Activated CD8-positive, alpha-beta memory T cell treated with anti-CD3 and anti-CD28 coated beads for 36 hours (primary cell): Measurements from ENCODE around the gene CERS6. TPM values are rescaled to one million over a fixed set of nuclear protein-coding genes. Genes with fewer than 3 reads are reported as not detected.

Source experiments
- CTCF ChIA-PET: fragments of 350-600 bp; sonication (Branson Sonifier 250); formaldehyde crosslinking; loops from one replicate; lab custom pipeline; 2021; ENCODE audit warnings: antibody characterized with exemption; lab: Charles Lee
- POLR2A ChIA-PET: fragments of 350-600 bp; sonication (Branson Sonifier 250); formaldehyde crosslinking; loops from one replicate; lab custom pipeline; 2021; ENCODE audit warnings: antibody characterized with exemption; lab: Charles Lee
- total RNA-seq, 2 experiments: library from RNA; stranded (reverse); gene quantifications; one replicate each; pipeline ENCODE4 v1.2.3, GENCODE V29; 2021

Gene CERS6
- total RNA-seq, 2 experiments from 2014 or later: 9.4 to 9.5 TPM

- ChIA-PET CTCF (no interaction called here), POLR2A (no interaction called here)
Observed at GRCh38 chr2:168700615-168701245, 244.7 kb downstream of the CERS6 start.

- CTCF ChIA-PET: no interaction called here
- POLR2A ChIA-PET: no interaction called here
Observed at GRCh38 chr2:168702579-168702978, 246.5 kb downstream of the CERS6 start.

- CTCF ChIA-PET: no interaction called here
- POLR2A ChIA-PET: no interaction called here
Observed at GRCh38 chr2:168703926-168704325, 247.9 kb downstream of the CERS6 start.

GRCh38 chr2:168705534-168706470 is 249.7 kb downstream of the CERS6 start:
- CTCF ChIA-PET: interaction anchor here (0.5 kb wide), 1 partner anchor 134 kb away, joined by 4 read pairs; no protein-coding TSS in a partner anchor

GRCh38 chr2:168706806-168707205 is 250.7 kb downstream of the CERS6 start:
- CTCF ChIA-PET: no interaction called here
- POLR2A ChIA-PET: no interaction called here

More at GRCh38 chr2:168705534-168706470, 249.7 kb downstream of the CERS6 start:
- POLR2A ChIA-PET: no interaction called here

GRCh38 chr2:168708080-168708479 is 252.0 kb downstream of the CERS6 start:
- POLR2A ChIA-PET: no interaction called here

DNA sequence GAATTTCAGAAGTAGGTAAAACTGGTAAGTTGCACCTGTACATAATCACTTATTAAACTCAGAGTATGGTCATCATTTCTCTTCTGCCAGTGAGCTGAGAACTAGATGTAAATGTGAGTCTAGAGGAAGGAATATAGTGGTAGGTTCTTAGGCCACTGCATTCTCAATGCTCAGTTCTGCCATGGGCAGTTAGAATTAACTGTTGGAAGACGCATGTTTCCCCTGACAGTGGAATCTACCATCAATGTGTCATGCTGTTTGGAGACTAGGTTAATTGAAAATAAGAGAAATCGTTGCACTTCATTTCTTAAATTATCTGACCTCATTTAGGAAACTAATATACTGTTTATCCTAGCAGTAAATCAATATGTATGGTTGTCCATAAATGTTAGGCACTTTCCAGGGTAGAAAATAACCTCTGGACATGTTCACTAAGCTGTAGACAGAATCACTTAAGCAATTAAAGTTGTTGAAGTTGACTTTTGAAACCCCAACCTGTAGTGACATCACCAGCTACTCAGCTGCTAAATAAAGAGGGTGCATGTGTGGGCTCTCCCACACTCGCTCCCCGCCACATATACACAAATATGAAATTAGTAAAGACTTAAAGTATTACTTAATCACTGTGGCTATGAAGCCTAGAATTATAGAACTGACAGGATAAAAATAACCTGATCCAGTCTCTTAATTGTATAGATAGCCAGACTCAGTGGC is 254.8 kb downstream of the CERS6 start:
- CTCF ChIA-PET: interaction anchor here (1.3 kb wide), 1 partner anchor 365 kb away, joined by 3 read pairs; no protein-coding TSS in a partner anchor
- POLR2A ChIA-PET: no interaction called here

More at GRCh38 chr2:168708080-168708479, 252.0 kb downstream of the CERS6 start:
- CTCF ChIA-PET: no interaction called here

DNA sequence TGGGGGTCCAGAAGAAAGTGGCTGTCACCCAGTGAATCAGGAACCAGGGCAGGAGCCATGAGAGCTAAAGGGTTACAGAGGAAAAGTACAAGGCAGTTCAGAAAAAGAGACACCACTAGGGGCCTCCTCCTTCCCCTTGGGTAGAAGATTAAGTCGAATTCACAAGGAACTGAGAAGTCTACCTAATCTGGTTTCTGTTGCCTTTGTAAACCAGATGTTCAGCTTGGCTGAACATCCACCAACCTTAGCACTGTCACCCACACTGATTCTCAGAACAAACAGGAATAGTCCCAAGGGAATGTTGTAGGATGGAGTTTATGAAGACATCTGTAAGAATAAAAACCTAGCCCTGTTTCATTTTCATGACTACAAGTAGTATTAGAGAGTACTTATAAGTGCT is 256.0 kb downstream of the CERS6 start:
- ChIA-PET CTCF (no interaction called here), POLR2A (no interaction called here)

GRCh38 chr2:168713325-168713724 is 257.3 kb downstream of the CERS6 start:
- CTCF ChIA-PET: interaction anchor here (0.6 kb wide), 1 partner anchor 83 kb away, joined by 3 read pairs; no protein-coding TSS in a partner anchor

GRCh38 chr2:168715849-168716248 is 259.8 kb downstream of the CERS6 start:
- POLR2A ChIA-PET: no interaction called here

More at GRCh38 chr2:168713325-168713724, 257.3 kb downstream of the CERS6 start:
- POLR2A ChIA-PET: no interaction called here

DNA sequence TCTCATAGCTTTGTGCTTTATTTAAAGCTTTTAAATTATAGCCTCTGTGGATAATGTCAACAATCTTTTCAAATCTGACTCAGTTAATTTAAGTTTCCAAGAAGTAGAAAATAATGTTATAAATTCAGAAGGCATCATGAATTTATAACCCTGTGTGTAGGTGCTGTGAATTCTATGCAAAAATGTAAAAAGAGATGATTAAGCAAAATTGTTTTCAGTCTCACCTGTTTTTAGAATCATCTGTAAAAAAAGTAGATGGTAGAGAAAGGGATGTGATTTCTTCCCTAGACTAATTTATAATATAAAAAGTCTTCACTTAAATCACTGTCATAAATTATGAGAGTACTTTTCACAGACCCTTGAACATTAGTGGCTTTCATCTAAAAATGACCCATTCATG is 260.8 kb downstream of the CERS6 start:
- ChIA-PET POLR2A (no interaction called here), CTCF (no interaction called here)

More at GRCh38 chr2:168715849-168716248, 259.8 kb downstream of the CERS6 start:
- CTCF ChIA-PET: no interaction called here

- ChIA-PET POLR2A (no interaction called here), CTCF (no interaction called here)
Observed at GRCh38 chr2:168717790-168718502, 261.9 kb downstream of the CERS6 start.

GRCh38 chr2:168718622-168719021 is 262.6 kb downstream of the CERS6 start:
- ChIA-PET CTCF (no interaction called here), POLR2A (no interaction called here)

GRCh38 chr2:168719446-168719845 is 263.4 kb downstream of the CERS6 start:
- POLR2A ChIA-PET: no interaction called here
- CTCF ChIA-PET: interaction anchor here (1.0 kb wide), 1 partner anchor 230 kb away, joined by 4 read pairs; no protein-coding TSS in a partner anchor

DNA sequence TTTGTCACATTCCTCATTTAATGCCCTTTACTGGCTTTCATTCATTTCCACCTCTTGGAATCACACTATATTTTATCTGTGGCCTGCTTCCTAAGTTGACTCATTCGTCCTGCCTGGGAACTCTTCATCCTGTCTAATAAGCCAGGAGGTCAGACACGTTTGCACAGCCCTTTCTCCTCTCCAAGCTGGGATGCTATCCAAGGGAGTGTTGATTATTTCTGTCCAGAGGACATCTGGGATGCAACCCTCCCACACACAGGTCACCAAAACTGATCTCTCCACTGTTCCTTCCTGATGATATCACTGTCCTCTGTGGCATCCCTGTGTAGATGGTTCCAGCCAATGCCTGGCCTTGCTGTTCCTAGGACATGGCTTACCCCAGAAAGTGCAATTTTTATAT is 266.5 kb downstream of the CERS6 start:
- POLR2A ChIA-PET: no interaction called here
- CTCF ChIA-PET: no interaction called here

DNA sequence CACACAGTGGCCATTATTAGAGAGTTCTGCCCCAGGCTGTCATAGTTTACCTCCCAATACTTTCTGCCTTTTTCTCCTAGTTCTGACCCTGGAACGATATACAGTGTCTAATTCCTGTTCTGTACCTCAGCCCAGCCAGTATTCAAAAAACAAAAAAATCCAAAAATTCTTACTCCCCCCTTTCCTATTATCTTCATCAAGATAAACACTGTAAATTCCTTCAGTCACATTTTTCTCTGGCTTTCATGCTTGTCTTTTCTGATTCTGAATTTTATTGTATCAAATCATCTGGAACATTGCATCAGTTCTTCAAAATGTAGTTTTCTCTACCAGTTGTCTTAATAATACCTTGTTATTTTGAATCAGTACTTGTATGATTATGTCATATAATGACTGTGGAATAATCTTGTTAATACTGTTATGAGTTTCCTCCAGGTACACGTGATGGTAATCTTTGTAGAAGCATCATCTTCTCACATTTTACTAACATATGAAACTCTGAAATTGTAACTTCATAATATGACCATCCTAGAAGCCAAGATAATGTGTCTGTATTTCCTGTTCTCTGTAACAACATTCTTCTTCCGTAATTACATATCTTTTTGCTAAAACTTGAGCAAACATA is 267.3 kb downstream of the CERS6 start:
- POLR2A ChIA-PET: no interaction called here

GRCh38 chr2:168726375-168726774 is 270.3 kb downstream of the CERS6 start:
- POLR2A ChIA-PET: no interaction called here
- CTCF ChIA-PET: no interaction called here

More for the DNA sequence above, 267.3 kb downstream of the CERS6 start:
- CTCF ChIA-PET: no interaction called here

DNA sequence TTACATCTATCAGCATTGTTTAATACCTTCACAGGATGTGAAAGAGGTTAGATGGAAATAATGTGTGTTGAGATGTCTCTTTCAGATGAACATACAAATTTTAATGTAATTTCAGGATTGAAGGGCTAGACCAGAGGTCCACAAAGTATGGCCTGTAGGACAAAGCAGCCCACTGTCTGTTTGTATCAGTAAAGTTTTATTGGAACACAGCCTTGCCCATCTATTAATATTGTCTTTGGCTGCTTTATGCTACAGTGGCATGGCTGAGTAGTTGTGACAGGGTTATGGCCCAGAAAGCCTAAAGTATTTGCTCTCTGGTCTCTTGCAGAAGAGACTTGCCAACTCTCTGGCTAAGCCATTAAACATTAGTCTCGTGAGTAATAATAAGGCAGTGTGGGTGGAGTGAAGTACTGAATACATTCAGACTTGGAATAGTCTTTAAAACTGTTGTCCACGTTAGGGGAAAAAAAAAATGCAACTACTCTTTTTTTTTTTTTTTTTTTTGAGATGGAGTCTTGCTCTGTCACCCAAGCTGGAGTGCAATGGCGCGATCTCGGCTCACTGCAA is 271.9 kb downstream of the CERS6 start:
- CTCF ChIA-PET: interaction anchor here (0.7 kb wide), 2 partner anchors 72 to 167 kb away, joined by 3 to 4 read pairs; no protein-coding TSS in a partner anchor
- POLR2A ChIA-PET: no interaction called here
